Muscle layer of colon (tissue), 2 donors: ENCODE data around the gene TUBB3.

Experiments
- H3K27ac ChIP-seq: one replicate; pipeline ENCODE4 v1.7.0; 2013; ENCODE audit warnings: low read depth, mild to moderate bottlenecking, low read length, moderate library complexity
- H3K27me3 ChIP-seq, 2 donors: one replicate each; pipeline ENCODE4 v1.7.0; 2013; ENCODE audit warnings: low read length in 2 of 2, mild to moderate bottlenecking in 2 of 2; ENCODE audit not compliant: insufficient read depth in 2 of 2, control insufficient read depth in 1 of 2
- H3K36me3 ChIP-seq: one replicate; pipeline ENCODE4 v1.7.0; 2013; ENCODE audit warnings: mild to moderate bottlenecking, low read length; ENCODE audit not compliant: insufficient read depth
- H3K4me1 ChIP-seq: one replicate; pipeline ENCODE4 v1.7.0; 2013; ENCODE audit warnings: mild to moderate bottlenecking, low read length; ENCODE audit not compliant: insufficient read depth
- H3K4me3 ChIP-seq, 2 donors: one replicate each; pipeline ENCODE4 v1.7.0; 2013; ENCODE audit warnings: low read length in 2 of 2, low read depth in 1 of 2, mild to moderate bottlenecking in 1 of 2, moderate library complexity in 1 of 2
- H3K9ac ChIP-seq: one replicate; pipeline ENCODE4 v1.7.0; 2013; ENCODE audit warnings: low read length
- H3K9me3 ChIP-seq: one replicate; pipeline ENCODE4 v1.7.0; 2013; ENCODE audit warnings: mild to moderate bottlenecking, low read length
- donor health status: abdominal sarcoma.
- donor health status: Adenocarcinoma of cecum.

TUBB3 gene

GRCh38 chr16:89981414-89981813 lies 58.3 kb downstream of the TUBB3 start:
- no peak overlapping the region for H3K9ac ChIP-seq
- no peaks in the 10 kb centered on the region for H3K4me1 ChIP-seq
- H3K36me3 ChIP-seq: peaks cover 55% of the 10 kb centered on the region

GRCh38 chr16:89982318-89982717 lies 59.2 kb downstream of the TUBB3 start:
- no peaks in the 10 kb centered on the region for H3K4me1 ChIP-seq
- no peak overlapping the region for H3K27ac ChIP-seq
- H3K9me3 ChIP-seq: no peaks in the 10 kb centered on the region
- H3K36me3 ChIP-seq: peaks cover 61% of the 10 kb centered on the region
- no peak overlapping the region for H3K9ac ChIP-seq
- H3K27me3 ChIP-seq: no peaks in the 10 kb centered on the region
- no peak overlapping the region for H3K4me3 ChIP-seq

More at GRCh38 chr16:89981414-89981813, 58.3 kb downstream of the TUBB3 start:
- Histone ChIP-seq H3K27me3 (no peaks in the 10 kb centered on the region), H3K9me3 (no peaks in the 10 kb centered on the region), H3K4me3 (no peak overlapping the region), H3K27ac (no peak overlapping the region)

GRCh38 chr16:89983536-89983935 lies 60.4 kb downstream of the TUBB3 start:
- no peaks in the 10 kb centered on the region for H3K9me3 ChIP-seq
- H3K9ac ChIP-seq: no peak overlapping the region
- peaks cover 52% of the 10 kb centered on the region for H3K36me3 ChIP-seq
- H3K27me3 ChIP-seq: no peaks in the 10 kb centered on the region
- H3K4me1 ChIP-seq: no peaks in the 10 kb centered on the region
- H3K27ac ChIP-seq: no peak overlapping the region
- H3K4me3 ChIP-seq: no peak overlapping the region

GRCh38 chr16:89984216-89984615 lies 61.1 kb downstream of the TUBB3 start:
- H3K27me3 ChIP-seq: no peaks in the 10 kb centered on the region
- H3K4me1 ChIP-seq: no peaks in the 10 kb centered on the region
- H3K9me3 ChIP-seq: no peaks in the 10 kb centered on the region
- H3K36me3 ChIP-seq: peaks cover 55% of the 10 kb centered on the region
- no peak overlapping the region for H3K9ac ChIP-seq
- H3K27ac ChIP-seq: no peak overlapping the region
- no peak overlapping the region for H3K4me3 ChIP-seq

GRCh38 chr16:89985219-89985618 lies 62.1 kb downstream of the TUBB3 start:
- Histone ChIP-seq H3K9me3 (no peaks in the 10 kb centered on the region), H3K9ac (no peak overlapping the region), H3K27ac (no peak overlapping the region), H3K36me3 (peaks cover 53% of the 10 kb centered on the region), H3K4me1 (no peaks in the 10 kb centered on the region), H3K4me3 (no peak overlapping the region), H3K27me3 (no peaks in the 10 kb centered on the region)
